Measurements from ENCODE around the gene L1CAM.
A peak's percentile ranks its signal among the peaks of the same experiment; 100 is the strongest.

The L1CAM gene
- total RNA-seq = 0 to 1.1 (median 0.10) reads per million in 18 experiments

DNA sequence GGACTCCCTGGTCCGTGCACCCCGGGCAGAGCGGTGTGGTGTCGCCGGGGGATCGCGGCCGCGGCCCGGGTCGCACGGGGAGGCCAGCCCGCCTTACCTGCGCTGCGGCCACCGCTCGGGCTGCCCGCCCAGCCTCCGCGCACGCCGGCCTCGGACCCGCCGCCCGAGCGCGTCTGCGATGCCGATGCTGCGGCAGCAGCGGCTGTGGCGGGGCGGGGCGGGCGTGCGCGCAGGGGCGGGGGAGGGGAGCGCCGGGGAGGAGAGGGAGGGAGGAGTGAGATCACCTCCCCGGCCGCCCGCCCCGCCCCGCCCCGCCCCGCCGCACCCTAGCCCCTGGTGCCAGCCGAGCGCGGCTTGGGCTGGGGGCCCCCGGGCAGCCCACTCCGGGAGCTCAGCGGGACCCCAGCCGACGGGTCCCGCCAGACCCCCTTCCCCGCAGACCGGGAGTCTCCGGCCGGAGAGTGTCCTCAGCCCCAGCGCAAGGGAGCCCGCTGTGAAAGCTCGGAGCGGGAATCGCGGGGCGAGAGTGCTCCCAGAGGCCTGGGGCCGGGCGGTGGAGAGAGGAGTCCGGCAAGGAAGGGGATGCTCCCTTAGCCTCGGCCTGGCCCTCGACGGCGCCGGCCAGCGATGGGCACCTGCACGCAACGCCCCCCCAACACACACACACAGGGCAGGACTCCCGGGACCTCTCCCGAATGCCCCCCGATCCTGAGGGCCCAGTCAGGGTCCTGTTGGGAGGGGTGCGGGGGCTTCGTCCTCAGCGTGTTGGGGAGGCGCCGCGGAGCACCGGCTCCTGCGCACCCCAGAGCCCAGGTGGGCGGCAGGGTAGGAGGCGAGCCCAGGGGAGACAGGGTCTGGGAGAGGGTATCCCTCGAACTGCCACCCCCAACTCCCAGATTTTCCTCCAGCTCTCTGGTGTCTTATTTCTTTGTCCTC is at the start of gene L1CAM:
TSS of gene L1CAM (minus strand) at position 206 of the 936 bp plus-strand sequence. CDS start 10,337 bp downstream, outside the sequence.
- DNase-seq = no peak

DNA sequence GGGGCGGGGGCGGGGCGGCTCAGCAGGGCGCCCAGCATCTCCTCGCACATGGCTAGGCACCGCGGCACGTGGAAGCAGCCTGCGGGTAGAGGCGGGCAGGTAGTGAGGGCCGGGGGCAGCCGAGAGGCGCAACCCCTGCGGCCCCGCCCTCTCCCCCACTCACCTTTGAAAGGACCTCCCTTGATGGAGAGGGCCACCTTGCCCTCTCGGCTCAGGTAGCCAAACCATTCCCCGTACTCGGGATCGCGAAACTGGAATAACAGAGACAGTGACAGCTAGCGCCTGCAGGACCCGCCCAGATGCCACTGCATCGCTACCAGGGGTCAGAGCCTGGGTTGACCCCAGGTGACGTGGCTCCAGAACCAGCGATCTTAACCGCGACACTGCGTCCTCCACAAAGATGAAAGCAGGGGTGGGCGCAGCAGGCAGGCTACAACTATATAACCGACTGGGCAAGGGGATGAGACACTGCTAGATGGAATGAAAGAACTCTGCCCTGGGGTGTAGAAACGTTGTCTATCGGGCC is 49.4 kb upstream of the L1CAM start:
- DNase-seq = peak in 1 of 2 donors; percentile 3

DNA sequence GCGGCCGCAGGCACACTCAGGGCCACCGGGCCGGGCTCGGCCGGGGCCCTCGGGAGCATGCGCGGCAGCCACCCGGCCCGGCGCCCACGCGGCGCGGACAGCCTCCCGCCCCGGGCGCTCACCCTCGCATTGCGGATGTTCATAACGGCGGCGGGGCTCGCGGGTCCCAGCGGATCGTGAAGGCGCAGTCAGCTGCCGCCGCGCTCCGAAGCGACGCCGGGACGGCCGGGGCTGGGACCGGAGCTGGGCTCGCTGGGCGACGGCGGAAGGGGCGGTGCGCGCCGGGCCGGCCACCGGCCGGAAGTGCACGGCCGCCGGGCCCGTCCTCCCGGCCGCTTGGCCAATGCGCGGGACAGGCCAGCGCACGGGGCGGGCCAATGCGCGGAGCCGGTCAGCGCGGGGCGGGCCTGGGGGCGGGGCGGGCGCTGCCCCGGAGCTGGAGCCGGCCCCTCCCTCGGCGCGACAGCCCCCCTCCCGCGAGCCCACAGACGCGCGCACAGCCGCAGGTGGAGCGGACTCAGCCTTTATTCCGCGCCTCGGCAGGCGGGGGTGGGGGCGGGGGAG is 48.9 kb upstream of the L1CAM start, which contains the start of gene NAA10:
TSS of gene NAA10 (minus strand) at position 276 of the 564 bp plus-strand sequence. CDS start at position 143, 133 bp downstream.
- DNase-seq = peak; percentile 64 to 82

- DNase-seq = no peak
Observed at GRCh38 chrX:153934148-153934761, 48.3 kb upstream of the L1CAM start.

DNA sequence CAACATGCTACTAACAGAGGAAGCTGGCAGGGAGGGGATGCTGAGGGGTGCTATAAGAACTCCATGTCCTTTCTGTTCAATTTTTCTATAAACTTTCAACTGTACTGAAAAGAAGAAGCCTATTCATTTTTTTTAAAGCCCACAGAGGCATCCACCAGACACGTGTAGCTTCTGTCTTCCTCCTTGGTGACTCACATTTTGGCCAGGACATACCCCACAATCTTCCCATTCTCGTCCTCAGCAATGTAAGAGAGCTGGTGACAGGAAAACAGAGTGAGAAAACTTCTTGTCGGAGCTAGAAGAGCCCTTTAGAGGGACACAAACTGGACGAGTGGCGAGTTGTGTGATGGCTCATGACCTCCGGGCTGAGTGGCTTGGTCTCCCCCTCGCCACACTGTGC is 47.8 kb upstream of the L1CAM start:
- peak; percentile 36 to 48 for DNase-seq

DNA sequence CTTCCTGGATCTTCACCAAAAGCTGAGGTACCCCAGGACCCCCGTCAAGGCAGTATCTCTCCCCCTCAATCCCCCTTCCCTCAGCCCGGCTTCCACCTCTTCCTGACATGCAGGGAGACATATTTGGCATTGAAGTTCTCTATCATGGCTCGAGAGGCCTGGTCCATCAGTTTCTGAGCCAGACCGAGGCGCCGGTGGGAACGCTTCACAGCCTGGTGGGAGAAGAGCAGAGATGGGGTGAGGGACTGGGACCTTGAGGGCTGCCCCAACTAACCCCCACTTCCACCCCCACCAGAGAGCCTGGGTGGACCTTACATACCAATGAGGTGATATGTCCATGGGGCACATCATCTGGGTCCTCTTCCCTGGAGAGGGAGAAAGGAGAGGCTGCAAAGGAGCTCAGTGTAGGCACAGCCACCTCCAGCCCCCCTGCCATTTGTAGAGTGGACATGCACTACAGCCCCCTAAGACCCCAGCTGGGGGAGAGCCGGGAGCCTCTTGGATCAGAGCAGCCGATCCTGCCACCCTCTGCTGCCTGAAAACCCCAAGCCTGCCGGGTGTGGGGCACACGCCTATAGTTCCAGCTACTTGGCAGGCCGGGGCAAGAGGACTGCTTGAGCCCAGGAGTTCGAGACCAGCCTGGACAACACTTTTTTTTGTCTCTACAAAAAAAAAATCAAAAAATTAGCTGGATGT is 46.4 kb upstream of the L1CAM start:
- no peak for DNase-seq

DNA sequence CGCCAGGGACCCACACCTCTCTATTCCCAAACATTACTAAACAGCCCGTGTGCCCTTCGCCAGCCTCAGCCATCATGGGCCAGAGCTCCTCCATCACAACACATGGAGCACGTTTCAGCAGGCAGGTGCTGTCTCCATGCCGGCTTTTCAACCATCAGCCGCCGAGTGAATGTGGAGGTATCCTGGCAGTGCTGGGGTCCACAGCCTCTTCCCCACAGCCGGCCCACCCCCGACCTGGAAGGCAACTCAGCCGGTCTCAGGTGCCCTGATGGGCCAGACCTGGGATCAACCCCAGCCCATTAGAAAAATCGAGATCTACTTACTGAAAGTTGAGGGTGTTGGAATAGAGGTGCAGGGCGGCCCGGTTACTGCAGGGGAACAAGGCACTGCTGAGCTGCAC is 45.8 kb upstream of the L1CAM start:
- DNase-seq = no peak

GRCh38 chrX:153931151-153931550 is 45.2 kb upstream of the L1CAM start:
- no peak for DNase-seq

GRCh38 chrX:153930011-153930910 is 44.3 kb upstream of the L1CAM start:
- no peak for DNase-seq

- no peak for DNase-seq
Observed at GRCh38 chrX:153929576-153929975, 43.6 kb upstream of the L1CAM start.

DNA sequence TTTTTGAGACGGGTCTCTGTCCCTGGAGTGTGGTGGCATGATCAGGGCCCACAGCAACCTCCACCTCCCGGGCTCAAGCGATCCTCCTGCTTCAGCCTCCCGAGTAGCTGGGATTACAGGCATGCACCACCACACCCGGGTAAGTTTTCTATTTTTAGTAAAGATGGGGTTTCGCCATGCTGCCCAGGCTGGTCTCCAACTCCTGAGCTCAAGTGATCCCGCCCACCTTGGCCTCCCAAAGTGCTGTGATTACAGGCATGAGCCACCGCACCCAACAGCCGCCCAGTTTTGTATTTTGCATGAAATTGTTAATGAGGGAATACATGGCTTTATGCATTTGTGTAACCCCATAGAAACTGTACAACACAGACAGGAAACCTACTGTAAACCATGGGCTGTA is 42.9 kb upstream of the L1CAM start:
- DNase-seq = peak in 1 of 2 donors; percentile 12

- DNase-seq = peak; percentile 96 to 97
Observed at GRCh38 chrX:153927922-153928760, 42.2 kb upstream of the L1CAM start.

- no peak for DNase-seq
Observed at GRCh38 chrX:153927672-153927921, 41.6 kb upstream of the L1CAM start.

DNA sequence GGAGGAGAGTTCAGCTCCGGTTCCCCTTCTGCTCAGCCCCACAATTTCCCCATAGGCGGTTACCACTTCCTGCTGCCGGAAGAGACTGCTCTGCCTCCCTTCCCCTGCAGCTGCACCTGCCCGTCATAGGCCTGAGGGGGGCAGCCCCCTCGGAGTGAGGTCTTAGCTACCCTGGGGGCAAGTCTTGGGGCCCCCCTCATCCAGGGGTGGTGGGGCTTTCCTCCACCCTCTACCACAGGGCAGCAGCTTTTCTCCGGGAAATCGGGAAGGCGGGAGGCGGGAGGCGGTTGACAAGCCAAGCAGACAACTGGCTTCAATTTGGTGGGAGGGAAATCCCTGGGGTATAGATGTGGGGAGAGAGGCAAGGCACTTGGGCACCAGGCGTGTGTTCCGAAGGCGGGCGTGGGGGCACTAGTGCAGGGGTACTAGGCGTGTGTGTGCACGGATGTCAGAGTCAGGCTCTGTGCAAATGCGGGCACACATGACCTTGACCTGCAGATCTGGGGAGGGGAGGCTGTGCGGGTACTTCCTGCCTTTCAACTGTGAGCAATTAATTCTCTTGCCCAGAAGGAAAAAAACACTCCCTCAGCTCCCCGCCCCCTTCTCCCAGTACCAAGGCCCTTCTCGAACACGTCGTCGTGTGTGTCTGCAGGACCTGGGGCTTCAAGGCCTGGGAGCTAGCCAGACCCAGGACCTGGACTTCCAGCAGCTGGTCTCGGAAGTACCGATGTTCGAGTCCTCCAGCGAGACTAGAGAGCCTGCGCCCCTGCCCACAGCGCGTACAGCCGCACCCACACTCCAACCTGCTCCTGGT is 41.1 kb upstream of the L1CAM start:
- peak; percentile 84 to 85 for DNase-seq

DNA sequence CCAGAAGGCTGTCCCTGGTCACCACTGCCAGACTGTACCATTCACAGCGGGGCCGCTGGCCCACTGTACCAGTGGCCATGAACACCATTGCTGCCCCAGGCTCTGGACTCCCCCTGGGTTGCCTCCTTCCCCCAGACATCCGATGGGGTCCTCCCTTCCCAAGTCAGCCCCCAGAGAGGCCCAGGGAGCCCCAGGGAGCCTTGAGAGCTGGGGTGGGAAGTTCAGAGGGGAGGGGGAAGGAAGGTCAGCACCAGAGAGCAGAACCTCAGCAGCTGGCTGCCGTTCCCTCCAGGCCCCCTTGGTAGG is 40.5 kb upstream of the L1CAM start:
- DNase-seq = no peak

- peak; percentile 50 to 66 for DNase-seq
Observed at GRCh38 chrX:153925739-153926551, 40.0 kb upstream of the L1CAM start, which contains the start of gene ARHGAP4. TSS of gene ARHGAP4 (minus strand) at chrX:153926264. CDS start at chrX:153926202, 62 bp downstream.

GRCh38 chrX:153925387-153925738 is 39.4 kb upstream of the L1CAM start:
- peak in 1 of 2 donors; percentile 21 for DNase-seq

DNA sequence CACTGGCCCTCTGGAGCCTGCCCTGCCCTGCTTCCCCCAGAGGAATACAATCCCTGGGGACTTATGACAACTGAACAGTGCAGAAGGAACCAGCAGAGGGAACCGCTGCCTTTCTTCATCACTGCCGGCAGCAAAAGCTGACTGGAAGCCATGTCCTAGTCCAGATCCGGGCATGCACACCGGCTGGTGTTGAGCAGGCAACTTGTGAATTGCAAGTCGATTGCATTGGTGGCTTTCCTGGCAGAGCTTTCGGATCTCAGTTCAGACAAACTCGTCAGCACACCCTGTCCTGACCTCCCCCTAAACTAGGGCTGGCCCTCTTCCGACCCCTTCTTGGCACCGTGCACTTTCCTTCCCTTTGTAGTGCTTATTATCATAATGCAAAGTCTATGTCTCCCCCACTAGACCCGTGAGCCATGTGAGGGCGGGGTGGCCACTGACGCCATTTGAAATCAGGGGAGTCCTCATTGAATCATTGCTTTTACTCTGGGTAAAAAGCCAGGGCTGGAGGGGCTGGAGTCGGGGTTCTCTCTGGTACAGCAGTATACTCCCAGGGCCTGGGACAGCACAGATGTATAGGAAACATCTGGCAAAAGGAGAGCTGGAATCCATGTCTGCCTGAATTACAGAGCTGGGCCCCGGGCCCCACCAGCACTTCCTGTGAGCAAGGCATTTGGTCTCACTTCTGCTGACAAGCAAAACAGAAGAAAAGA is 38.3 kb upstream of the L1CAM start:
- DNase-seq = peak; percentile 60 to 71

All from inflammatory macrophage (primary cell).